Hepatocyte (in vitro differentiated cells): ENCODE measurements around the gene ANKRD36C.
"Not testable (repeated sequence)": the region's sequence is repeated elsewhere in the genome, so short reads cannot be mapped to it uniquely, and the experiment has no call there.

Experiments
- CTCF ChIP-seq: fragments of 200-600 bp; sonication (generic); IDR thresholded peaks from 2 replicates; pipeline ENCODE4 v1.5.1; 2016; ENCODE audit warnings: antibody characterized with exemption, mild to moderate bottlenecking; ENCODE audit not compliant: poor library complexity
- EZH2 ChIP-seq: fragments of 200-600 bp; sonication (generic); IDR thresholded peaks from 2 replicates; pipeline ENCODE4 v1.6.1; 2016; ENCODE audit warnings: antibody characterized with exemption, mild to moderate bottlenecking, borderline replicate concordance

- TF ChIP-seq CTCF, EZH2: not testable (repeated sequence)
These were observed 478 bp upstream of the ANKRD36C start for GRCh38 chr2:95992102-95992501.
